Renal cortical epithelial cell (primary cell): ENCODE measurements around the gene CD300LB. TPM values are rescaled to one million over a fixed set of nuclear protein-coding genes. Genes with fewer than 3 reads are reported as not detected.
A peak's percentile ranks its signal among the peaks of the same experiment; 100 is the strongest.
"Not testable (repeated sequence)": the region's sequence is repeated elsewhere in the genome, so short reads cannot be mapped to it uniquely, and the experiment has no call there.

Experiments used
- DNase-seq: peaks from one replicate; pipeline ENCODE4 v3.0.0-alpha.2; 2011; ENCODE audit warnings: low read depth
- total RNA-seq: library from RNA; depleted of rRNA; stranded (reverse); fragments of >200 nt; gene quantifications from 2 replicates; pipeline ENCODE4 v1.2.3, GENCODE V29; 2014

Gene CD300LB
- not detected in 2 replicates for total RNA-seq

DNA sequence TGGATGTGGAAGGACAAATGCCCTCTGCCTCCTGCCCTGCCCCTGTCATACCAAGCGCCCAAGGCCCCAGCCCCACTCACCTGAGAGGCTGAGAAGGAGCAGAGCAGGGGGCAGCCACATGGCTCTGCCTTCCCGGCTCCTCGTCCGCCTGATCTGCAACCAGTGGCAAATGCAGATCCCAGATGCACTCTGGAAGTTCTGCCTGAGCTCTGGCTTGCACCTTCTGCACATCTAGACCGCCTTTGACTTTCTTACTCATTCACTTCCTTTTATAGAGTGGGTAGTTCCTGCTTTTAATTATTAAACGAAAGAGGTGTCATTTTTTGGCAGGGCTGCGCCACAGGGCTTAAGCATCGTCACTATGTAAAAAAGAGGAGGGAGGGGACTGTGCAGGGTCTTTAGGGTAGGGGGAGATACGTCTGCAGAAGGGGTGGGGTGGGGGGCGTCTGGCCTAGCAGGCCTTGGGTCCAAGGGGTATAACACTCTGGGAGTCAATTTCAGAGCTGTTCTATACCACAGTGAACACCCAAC lies at the start of gene CD300LB:
CD300LB (minus strand) TSS at position 245 of the 531 bp plus-strand sequence; CDS start at position 120, 125 bp downstream.
- DNase-seq = no peak

DNA sequence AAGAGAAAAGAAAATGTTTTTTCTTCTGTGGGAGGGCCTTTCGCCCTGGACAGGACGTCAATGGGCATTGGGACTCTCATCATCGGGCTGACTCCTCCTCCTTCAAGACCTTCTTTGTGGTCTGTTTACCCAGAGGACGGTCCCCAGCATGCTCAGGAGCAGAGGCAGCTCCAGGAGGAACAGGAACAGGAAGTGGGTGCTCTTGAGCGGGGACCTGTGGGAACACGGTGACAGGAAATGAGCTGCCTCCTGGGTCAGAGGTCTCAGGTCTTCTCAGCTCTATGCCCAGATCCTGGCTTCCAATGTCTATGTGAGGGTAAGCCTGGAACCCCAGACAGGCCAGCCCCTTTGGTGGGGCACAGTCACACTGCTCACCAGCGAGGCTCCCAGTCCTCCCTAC lies 48.6 kb upstream of the CD300LB start:
- no peak for DNase-seq

DNA sequence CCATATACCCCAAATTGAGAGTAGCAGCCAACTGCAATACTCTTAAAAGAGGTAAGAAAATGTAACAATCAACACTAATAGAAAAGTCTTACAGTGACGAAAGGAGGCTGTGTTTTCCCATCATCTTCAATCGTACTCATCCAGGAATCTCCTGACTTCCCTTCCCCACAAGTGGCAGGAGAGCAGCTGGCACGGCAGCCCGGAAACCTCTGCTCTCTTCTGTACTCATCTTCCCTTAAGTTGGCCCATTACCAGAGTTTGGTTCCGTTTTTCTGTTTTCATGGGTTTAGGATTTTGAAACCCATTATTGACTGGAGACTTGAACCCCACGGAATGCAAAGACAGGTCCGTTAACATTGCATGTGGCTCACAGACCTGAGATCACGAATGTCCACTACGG lies 47.7 kb upstream of the CD300LB start:
- no peak for DNase-seq

DNA sequence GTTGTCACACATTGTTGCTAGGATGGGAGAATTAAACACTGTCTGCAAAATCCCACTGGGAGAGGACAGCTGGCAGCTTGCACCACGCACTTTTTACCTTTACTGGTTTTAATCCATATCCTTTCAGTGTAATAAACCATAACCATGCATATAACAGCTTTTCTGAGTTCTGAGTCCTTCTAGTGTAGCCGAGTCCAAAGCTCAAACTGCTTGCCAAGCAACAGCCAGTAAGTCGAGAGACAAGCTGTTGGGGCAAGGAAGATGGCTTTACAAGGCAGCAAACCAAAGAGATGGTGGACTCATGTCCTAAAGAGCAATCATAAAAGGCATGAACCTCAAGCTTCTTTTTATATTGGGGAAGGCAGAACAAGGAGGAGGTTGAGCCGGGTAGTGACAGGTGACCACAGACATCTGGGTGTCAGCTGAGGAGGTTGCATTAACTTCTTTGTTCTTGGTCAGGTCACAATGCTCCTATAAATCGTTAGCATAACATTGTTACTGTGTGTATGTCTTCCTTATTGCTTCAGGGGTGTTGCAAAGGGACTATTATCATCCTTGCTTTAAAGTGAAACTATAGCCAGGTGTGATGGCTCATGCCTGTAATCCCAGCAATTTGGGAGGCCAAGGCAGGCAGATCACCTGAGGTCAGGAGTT lies 43.3 kb upstream of the CD300LB start:
- DNase-seq = no peak

DNA sequence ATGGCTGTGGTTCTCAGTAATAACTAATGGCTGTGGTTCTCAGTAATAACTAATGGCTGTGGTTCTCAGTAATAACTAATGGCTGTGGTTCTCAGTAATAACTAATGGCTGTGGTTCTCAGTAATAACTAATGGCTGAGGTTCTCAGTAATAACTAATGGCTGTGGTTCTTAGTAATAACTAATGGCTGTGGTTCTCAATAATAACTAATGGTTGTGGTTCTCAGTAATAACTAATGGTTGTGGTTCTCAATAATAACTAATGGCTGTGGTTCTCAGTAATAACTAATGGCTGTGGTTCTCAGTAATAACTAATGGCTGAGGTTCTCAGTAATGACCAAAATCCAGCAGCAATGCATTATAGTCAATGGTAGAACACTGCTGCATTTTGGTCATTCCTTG lies 42.4 kb upstream of the CD300LB start:
- not testable (repeated sequence) for DNase-seq

DNA sequence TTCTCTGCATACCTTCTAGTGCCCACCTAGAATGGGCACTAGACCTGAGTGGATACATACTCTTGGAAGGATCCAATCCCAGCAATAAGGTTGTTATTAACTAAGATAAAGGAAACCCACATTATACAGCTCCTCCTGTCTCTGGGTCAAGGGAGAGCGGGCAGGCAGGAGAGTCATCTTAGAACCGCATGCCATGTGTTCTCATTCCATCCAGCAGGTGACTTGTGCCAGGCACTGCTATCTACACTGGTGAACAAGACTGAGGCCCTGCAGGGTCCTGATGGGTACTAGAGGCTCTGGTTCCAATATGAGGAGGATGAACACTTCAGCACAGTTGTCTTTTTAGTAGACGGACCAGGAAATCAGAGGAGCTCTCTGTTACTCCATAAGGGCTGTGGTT lies 41.9 kb upstream of the CD300LB start:
- no peak for DNase-seq

DNA sequence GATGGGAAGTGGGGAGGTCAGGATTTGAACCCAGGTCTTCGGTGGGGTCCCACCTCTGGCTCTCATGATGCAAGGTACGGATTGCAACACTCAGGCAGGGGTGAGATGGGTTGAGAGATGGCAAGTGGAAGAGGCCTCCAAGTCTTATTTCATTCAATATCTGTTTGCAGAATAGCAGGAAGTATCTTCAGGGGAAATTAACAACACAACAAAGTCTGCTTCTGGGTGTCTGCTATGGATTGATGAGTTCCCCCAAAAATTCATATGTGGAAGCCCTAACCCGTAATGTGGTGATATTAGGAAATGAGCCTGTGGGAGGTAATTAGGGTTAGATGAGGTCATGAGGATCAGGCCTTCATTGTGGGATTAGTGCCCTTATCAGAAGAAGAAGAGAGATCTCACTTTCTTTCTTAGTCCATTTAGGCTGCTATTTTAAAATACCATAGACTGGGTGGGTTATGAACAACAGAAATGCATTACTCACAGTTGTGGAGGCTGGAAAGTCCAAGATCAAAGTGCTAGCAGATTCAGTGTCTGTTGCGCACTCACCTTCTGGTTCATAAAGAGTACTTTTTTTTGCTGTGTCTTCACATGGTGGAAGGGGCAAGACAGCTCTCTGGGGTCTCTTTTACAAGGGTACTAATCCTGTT lies 40.5 kb upstream of the CD300LB start:
- no peak for DNase-seq

DNA sequence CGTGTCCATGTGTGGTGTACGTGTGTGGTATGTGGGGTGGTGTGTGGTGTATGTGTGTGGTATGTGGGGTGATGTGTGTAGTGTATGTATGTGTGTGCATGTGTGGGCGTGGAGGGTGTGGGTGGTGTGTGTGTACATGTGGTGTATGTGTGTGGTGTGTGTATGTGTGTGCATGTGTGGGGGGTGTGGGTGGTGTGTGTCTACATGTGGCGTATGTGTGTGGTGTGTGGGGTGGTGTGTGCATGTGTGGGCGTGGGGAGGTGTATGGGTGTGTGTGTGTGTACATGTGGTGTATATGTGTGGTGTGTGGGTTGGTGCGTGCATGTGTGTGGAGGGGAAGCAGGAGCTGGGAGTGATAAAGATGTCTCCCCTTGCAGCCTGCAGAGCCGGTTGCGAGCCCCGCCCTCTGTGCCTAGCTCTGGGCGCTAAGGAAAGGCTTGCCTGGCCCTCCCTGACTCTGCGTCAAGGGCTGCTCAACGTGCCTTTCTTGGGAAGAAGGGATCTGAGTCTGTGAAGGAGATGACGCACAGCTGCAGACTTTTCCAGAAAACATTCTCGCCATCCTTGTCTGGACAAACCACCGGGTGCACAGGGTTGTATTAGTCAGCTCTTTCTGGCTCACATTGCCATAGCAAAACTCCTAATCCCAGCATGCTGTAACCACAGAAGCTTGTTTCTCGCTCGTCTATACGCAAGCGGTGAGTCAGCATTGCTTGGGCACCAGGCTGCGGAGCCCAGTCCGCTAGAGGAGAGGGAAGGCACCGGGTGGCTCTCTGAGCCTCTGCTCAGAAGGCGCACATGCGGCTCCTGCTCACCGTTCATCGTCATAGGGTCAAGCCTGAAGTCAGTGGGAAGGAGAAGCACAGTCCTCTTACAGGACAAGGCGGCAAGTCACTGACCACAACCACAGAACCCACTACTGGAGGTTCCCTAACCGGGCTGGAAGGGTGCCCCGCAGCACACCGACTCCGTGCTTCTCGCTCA lies 38.0 kb upstream of the CD300LB start:
- peak; percentile 95 for DNase-seq

DNA sequence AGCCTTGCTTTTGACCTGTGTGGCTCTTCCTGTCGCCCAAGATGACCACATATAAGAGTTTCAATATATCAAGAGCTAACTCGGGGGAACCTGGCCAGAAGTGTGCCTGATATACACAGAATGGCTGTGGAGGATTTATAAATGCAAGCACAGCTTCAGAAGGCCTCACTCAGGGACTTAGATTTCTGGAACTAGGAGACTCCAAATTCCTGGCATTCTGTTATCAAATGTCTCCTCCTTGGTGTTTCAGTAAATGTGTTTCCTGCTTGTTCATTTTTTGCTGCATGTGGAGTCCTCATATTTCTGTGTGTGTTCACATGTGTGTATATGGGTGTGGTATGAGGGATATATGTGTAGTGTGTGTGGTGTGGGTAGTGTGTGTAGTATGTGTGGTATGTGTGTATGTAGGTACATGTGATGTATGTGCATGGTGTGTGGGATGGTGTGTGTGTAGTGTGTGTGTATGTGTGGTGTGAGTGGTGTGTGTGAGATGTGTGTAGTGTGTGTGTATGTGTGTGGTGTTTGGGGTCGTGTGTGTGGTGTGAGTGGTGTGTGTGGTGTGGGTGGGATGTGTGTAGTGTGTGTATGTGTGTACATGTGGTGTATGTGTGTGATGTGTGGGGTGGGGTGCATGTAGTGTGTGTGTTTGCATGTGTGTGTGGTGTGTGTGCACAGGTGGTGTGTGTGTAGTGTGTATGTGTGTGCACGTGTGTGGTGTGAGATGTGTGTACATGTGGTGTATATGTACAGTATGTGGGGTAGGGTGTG lies 37.0 kb upstream of the CD300LB start:
- peak; percentile 2 for DNase-seq

DNA sequence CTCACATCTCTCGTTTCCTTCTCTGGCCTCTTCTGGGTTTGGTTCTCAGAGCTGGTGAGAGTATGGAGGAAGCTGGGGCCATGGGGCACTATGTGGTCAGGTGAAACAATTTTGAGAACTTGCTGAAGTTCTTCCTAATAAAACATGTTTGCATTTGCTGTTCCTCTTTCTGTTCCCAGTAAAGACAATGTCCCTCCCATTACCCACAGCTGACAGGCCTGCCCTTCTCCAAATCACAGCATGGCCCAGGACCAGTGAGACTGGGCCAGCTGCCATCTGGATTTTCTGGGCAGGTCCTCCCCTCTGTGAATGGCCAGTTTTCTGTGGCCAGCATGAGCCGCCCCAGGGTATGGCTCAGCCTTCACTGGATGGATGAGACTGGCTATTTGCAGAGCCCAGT lies 36.1 kb upstream of the CD300LB start, which contains the start of gene CD300H:
CD300H (minus strand) TSS at position 113 of the 400 bp plus-strand sequence.
- DNase-seq = no peak

DNA sequence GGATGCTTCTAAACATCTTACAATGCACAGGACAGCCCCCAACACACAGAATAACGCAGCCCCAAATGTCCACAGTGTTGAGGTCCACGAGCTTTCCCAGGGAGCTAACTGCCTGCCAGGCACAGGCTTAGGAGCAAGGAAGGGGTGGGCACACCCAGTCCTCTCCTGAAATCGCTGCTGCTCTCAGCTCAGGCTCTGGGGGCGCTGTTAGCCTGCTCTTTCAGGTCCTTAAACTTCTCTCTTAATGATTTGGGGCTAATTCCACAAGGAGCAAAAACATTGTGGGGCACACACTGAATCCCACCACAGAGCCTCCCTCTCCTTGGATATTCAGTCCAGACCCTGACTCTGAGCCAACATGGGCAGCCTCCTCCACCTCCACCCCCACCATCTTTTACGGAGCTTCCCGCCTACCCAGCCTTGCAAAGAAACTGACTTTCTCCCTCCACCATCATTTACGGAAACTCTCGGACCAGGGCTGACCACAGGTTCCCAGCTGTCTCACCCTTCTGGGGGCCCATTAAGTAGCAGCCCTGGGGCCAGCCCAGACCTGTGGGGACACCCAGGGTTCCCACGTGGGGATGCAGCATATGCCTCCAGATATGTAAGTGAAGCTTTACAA lies 35.0 kb upstream of the CD300LB start:
- DNase-seq = peak; percentile 14

DNA sequence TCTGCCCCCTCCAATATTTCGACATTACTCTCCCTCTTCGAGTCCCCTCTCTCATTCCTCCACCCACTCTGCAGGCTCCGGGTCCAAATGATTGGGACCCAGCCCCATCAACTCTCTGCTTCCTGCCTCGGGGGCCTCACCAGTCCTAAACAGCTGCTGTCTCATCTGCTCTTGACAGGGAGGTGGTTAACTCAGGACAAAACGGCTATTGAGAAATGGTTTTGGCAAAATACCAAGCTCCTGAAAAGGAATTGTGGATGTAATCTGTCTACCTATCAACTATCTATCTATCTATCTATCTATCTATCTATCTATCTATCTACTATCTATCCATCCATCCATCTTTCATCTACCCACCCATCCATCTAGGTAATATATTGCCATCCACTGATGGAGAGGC lies 33.9 kb upstream of the CD300LB start:
- DNase-seq = no peak

DNA sequence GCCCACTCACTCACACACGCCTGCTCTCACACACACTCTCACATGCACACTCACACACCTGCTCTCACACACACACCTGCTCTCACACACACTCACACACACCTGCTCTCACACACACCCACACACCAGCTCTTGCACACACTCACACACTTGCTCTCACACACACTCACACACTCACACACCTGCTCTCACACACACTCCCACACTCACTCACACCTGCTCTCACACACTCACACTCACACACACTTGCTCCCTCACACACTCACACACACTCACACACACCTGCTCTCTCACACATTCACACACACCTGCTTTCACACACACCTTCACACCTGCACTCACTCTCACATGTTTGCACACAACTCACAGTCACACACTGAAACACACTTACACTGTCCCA lies 32.1 kb upstream of the CD300LB start:
- DNase-seq = no peak

DNA sequence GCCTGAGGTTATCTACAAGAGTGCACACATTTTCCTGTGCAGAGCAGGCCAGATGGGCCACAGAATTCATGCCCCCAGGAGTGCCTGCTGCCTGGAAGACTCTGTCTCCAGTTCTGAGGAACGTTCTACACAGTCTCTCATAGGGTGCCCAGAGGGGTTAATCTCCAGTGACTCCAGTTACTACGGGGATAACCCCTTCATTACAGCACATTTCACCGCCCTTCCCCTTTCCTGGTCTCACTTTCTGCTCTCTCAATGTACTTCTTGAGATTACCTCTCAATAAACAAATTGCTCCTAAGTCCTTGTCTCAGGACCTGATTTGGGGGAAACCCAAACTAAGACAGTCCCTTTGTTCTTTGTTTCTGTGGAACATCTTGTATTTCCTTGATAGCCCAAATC lies 30.3 kb upstream of the CD300LB start:
- no peak for DNase-seq

DNA sequence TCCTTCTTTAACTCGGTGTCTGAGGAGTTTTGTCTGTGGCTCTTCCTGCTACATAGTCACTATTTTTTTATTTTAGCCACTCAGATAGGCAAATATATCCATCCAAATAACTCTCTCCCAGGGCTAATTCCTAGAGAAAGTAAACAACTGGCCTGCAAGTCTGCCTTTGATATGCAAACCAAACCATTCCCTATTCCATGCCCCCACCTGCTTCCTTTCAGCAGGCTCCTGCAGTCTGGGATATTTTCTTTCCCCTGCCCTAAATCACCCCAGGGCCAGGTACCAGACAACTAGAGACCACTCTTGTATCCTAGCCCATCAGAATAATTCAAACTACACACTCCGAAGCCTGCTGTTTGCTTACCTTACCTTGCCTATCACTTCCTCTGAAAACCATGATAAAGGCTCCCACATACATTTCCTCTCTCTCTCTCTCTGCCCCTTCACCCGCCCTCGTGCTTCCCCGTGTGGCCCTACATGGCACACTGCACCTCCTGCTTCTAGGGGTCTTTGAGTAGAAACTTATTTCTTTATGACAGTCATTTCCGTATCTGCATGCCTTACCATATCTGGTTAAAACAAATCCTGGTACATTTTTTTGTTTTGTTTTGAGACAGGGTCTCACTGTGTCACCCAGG lies 27.7 kb upstream of the CD300LB start:
- no peak for DNase-seq

DNA sequence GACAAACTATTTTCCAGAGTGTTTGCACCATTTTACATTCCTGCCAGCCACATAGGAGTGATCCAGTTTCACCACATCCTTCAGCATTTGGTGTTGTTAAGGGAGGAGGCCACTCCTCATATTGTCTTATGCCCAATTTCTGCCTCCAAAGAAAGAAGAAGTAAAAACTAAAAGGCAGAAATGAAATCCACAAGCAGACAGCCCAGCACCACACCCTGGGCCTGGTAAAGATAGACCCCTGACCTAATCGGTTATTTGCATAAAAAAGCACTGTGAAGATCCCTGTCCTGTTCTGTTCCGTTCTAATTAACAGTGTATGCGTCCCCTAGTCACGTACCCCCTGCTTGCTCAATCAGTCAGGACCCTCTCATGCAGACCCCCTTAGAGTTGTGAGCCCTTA lies 27.1 kb upstream of the CD300LB start:
- not testable (repeated sequence) for DNase-seq

DNA sequence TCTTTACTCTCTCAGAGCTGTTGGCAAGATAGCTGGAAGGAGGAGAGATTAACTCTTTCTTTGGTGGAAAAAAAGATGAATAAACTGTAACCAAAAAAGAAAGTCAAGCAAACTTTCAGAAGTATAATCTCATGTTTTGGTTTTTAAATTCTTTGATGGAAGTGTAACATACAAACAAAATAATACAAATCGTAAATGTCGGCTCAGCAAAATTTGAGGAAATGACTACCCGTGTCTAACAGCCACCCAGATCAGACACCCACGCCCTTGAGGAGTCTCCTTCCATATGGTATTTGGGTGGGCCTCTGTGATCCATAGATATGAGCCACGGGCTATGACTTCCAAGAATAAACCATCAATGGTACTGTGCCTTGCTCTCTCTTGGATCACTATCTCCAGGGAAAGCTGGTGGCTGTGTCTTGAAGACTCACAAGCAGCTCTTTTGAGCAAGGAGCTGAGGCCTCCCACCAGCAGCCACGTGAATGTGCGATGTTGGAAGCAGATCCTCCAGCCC lies 24.2 kb upstream of the CD300LB start:
- no peak for DNase-seq

DNA sequence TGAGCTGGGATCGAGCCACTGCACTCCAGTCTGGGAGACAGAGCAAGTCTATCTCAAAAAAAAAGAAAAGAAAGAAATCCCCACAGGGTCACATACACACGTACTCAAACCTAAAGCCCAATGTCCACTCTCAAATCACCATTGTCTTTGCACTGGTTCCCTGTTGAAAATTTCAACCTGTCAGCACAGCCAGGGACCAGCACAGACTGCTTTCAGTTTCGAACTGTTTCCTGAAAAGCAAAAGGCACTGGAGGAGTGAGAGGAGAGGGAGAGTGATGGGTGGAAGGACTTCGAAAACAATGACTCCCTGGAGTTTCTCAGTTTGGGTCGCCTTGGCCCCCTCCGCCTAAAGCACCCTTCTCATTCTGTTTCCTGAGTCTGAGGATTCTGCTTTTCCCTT lies 23.6 kb upstream of the CD300LB start:
- no peak for DNase-seq

DNA sequence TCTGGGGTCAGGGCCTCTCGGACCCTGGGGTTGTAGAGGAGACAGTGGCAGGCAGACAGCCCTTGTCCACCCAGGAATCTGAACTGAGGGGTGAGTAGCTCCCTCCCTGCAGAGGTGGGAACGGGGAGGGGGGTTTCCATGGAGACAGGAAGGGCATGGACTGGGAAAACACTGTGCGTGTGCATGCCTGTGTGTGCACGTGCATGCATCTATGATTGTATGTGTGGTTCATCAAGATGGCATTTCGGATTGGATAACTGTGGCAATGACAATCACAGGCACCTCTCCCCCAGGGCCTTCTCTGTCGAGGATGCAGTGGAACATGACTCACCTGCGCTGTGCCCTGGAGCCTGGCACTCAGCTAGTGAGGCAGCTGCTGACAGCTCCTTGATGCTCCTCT lies 20.8 kb upstream of the CD300LB start:
- peak; percentile 2 for DNase-seq

DNA sequence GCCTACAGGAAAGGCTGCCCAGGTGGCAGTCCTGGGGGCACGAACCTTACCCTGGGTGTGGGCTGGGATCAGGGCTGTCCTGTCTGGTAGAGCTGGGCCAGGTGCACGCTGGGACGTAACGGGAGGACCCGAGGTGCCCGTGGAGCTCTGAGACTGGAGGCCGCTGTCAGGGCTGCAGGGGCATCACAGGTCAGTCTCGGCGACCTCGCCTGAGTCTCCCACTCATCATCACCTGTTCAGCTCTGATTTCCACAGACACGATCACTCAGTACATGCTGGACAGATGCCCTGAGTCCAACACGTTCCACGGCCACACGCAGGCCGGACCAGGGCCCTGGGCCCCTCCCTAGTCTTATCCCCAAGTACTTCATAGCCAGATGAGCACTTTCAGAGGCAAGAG lies 19.3 kb upstream of the CD300LB start:
- DNase-seq = no peak
